Activated CD4-positive, alpha-beta T cell treated with anti-CD3 and anti-CD28 coated beads for 36 hours (primary cell): ENCODE results near the gene BPGM. TPM values are rescaled to one million over a fixed set of nuclear protein-coding genes. Genes with fewer than 3 reads are reported as not detected.

ENCODE experiments used
- ATAC-seq: fragments of 200-7000 bp; cut with Tn5 transposase; one replicate; pipeline ENCODE4 v1.10.0; 2021; ENCODE audit warnings: mild to moderate bottlenecking, moderate library complexity
- CTCF ChIA-PET: fragments of 350-600 bp; sonication (Branson Sonifier 250); formaldehyde crosslinking; loops from one replicate; lab custom pipeline; 2021; ENCODE audit warnings: antibody characterized with exemption; lab: Charles Lee
- POLR2A ChIA-PET: fragments of 350-600 bp; sonication (Branson Sonifier 250); formaldehyde crosslinking; loops from one replicate; lab custom pipeline; 2021; ENCODE audit warnings: antibody characterized with exemption, inconsistent platforms; lab: Charles Lee
- DNase-seq: peaks from one replicate; pipeline ENCODE4 v3.0.0-alpha.2; 2020
- H3K27ac Mint-ChIP-seq: one replicate; pipeline ENCODE4 v1.8.0; 2021; ENCODE audit warnings: mixed read lengths
- H3K27me3 Mint-ChIP-seq: one replicate; pipeline ENCODE4 v1.8.0; 2021; ENCODE audit warnings: mixed read lengths
- H3K36me3 Mint-ChIP-seq: one replicate; pipeline ENCODE4 v1.8.0; 2021; ENCODE audit warnings: low read depth, mixed read lengths
- H3K4me1 Mint-ChIP-seq: one replicate; pipeline ENCODE4 v1.8.0; 2021; ENCODE audit warnings: mixed read lengths
- H3K4me3 Mint-ChIP-seq: one replicate; pipeline ENCODE4 v1.8.0; 2021; ENCODE audit warnings: mild to moderate bottlenecking, moderate library complexity, mixed read lengths
- H3K9me3 Mint-ChIP-seq: one replicate; pipeline ENCODE4 v1.8.0; 2021; ENCODE audit warnings: low read depth, mixed read lengths
- intact Hi-C, 2 experiments: fragments of 100-400 bp; cut with DNase I in 1 of 2; cut with micrococcal nuclease in 1 of 2; formaldehyde crosslinking; loops; one replicate each; pipeline versions ENCODE4 v1.14.2 to v1.15.1; 2022 to 2024; cut with DNase I, micrococcal nuclease
- total RNA-seq, 2 experiments: library from RNA; stranded (reverse); gene quantifications; one replicate each; pipeline ENCODE4 v1.2.3, GENCODE V29; 2021

Gene BPGM
- total RNA-seq, 2 experiments from 2014 or later: 17.5 to 18.6 TPM

DNA sequence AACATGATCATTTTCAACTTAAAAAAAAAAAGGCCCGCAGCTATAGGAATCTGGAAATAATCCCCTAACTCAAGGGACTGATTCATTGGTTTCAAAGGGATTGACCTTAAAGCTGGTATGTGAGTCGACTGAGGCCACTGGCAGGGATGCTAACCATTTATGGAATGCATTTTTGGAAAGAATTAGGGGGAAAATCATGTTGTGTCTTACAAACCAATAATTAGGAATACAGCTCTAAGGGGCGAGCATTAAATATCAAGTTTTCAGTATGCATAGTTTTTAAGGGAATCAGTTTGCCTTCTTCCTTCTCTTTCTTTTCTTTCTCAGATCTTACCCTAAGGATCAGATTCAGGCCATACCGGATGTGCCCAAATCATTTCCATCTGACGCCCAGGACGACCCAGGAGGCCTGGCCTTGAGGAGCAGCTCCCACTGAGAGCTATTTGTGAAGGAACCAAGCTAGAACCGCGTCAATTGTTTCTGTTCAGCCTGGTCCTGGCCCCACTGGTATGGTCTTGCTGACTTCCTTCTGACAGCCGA is 48.7 kb downstream of the BPGM start:
- CTCF ChIA-PET: interaction anchor here (0.5 to 1.7 kb wide), 8 partner anchors 9 to 616 kb away, joined by 3 to 6 read pairs (median 4); no protein-coding TSS in a partner anchor
- Mint-ChIP-seq H3K36me3 (no peaks in the 10 kb centered on the region), H3K27me3 (peaks cover 2% of the 10 kb centered on the region), H3K4me3 (no peak overlapping the region), H3K27ac (no peak overlapping the region), H3K9me3 (no peaks in the 10 kb centered on the region), H3K4me1 (peaks cover 14% of the 10 kb centered on the region)
- POLR2A ChIA-PET: interaction anchor here (0.6 kb wide), 1 partner anchor 37 kb away, joined by 3 read pairs; no protein-coding TSS in a partner anchor
- intact Hi-C loops: no loop called here
- ATAC-seq: no peak
- DNase-seq: no peak

DNA sequence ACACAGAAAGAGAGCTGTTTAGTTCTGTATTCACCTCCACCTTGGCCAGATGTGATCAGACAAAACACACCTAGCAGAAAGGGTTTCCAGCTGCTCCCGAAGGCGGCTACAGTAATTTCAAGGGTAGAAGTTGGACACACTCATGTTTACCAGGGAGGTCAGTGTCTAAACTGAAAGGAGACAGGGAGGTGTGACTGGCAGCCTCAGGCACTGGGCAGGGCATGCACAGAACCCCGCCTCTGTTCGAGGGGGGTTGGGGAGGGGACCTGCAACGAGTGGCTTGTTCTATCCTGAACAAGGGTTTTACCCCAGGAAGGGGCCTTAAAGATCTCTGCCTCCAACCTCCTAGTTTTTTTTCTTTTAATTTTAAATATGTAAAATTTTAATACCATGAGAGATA is 49.6 kb downstream of the BPGM start:
- POLR2A ChIA-PET: no interaction called here
- CTCF ChIA-PET: interaction anchor here (1.3 to 1.6 kb wide), 3 partner anchors 10 to 64 kb away, joined by 4 to 6 read pairs (median 5); no protein-coding TSS in a partner anchor
- no peaks in the 10 kb centered on the region for H3K9me3 Mint-ChIP-seq
- H3K4me3 Mint-ChIP-seq: no peak overlapping the region
- intact Hi-C loops: no loop called here
- no peak overlapping the region for H3K27ac Mint-ChIP-seq
- H3K36me3 Mint-ChIP-seq: no peaks in the 10 kb centered on the region
- H3K27me3 Mint-ChIP-seq: peaks cover 2% of the 10 kb centered on the region
- ATAC-seq: no peak
- peaks cover 14% of the 10 kb centered on the region for H3K4me1 Mint-ChIP-seq
- DNase-seq: no peak

DNA sequence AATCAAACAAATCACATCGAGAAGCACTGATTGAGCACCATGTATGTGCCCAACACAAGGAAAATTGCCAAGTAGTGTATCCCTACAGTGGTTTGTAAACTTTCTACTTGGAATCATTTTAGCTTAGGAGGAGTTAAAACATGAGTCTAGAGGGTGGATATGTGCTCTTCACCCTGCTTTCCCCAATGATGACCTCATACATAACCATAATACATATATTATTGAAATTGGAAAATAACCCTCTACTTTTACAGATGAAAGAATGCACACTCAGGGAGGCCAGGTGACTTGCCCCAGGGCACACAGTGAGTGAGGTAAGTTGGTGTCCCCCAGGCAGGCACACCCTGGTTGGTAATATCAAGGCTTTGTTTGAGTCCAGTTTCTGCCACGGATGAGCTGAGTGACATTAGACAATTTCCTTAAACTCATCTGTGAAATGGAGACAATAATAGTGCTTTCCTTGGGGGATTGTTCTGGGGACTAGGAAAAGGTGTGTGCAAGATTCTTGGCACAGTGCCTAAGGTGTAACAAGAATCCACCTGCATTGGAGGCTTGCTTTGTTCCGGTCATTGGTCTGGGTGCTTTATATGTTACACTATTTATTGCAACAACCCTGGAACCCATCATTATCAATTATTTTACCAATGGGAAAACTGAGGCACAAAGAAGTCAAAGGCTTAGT is 50.7 kb downstream of the BPGM start:
- no peak for ATAC-seq
- intact Hi-C loops: no loop called here
- ChIA-PET POLR2A (no interaction called here), CTCF (interaction anchor here (0.6 to 1.3 kb wide), 4 partner anchors 67 to 821 kb away, joined by 3 read pairs; no protein-coding TSS in a partner anchor)
- Mint-ChIP-seq H3K36me3 (no peaks in the 10 kb centered on the region), H3K4me3 (no peak overlapping the region), H3K9me3 (no peaks in the 10 kb centered on the region), H3K27ac (no peak overlapping the region), H3K27me3 (peaks cover 2% of the 10 kb centered on the region), H3K4me1 (peaks cover 10% of the 10 kb centered on the region)
- no peak for DNase-seq

DNA sequence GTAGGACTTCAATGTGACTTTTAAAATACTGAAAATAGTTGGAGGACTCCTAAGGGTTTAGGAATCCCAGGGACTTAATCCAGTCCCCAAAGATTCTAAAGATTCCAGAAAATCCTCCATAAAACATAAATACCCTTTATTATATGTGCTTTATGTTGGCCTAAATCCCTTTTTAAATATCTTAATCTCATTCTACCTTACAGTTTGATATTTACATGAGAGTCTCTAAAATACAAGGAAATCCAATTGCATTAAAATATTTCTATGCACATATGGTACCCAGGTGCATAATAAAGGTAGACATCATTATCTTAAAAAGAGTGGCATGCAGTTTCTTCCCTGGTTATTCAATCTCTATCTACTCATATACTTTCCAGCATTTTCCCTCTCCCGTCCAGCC is 51.8 kb downstream of the BPGM start:
- H3K4me1 Mint-ChIP-seq: peaks cover under 1% of the 10 kb centered on the region
- CTCF ChIA-PET: interaction anchor here (1.3 kb wide), 1 partner anchor 8 kb away, joined by 4 read pairs; no protein-coding TSS in a partner anchor
- intact Hi-C loops: no loop called here
- POLR2A ChIA-PET: no interaction called here
- H3K4me3 Mint-ChIP-seq: no peak overlapping the region
- no peaks in the 10 kb centered on the region for H3K27me3 Mint-ChIP-seq
- DNase-seq (no peak), ATAC-seq (no peak)
- H3K27ac Mint-ChIP-seq: no peak overlapping the region
- no peaks in the 10 kb centered on the region for H3K9me3 Mint-ChIP-seq
- no peaks in the 10 kb centered on the region for H3K36me3 Mint-ChIP-seq

DNA sequence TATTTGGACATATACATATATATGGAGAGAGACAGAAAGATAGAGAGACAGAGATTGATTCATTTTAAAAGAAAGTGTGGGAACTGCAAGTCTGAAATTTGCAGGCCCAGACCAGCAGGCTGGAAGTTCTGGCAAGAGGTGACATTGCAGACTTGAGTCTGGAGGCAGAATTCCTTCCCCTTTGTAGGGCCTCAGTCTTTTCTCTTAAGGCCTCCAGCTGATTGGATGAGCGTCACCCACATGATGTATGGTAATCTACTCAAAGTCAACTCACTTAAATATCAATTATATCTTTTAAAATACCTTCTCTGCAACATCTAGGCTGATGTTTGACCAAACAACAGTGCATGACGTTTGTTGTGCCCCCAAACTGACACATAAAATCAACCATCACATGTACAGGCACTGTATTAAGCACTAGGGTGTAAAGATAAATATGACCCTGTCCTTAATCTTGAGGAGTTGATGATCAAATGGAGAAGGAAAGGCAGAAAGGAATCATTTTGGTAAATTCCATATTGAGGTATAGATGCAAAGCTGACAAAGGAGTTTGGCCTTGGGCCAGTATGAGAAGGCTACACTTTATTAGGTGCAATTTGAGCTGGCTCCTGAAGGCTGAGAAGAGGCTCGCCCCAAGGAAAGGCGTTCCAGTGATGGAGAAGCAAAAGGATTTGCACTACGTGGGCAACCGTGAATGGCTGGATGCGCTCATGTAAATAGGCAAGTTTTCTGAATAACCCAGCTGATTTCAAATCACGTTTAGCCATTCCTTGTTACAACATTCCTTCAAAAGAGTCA is 52.6 kb downstream of the BPGM start:
- Mint-ChIP-seq H3K27ac (no peak overlapping the region), H3K9me3 (no peaks in the 10 kb centered on the region), H3K4me1 (no peaks in the 10 kb centered on the region), H3K36me3 (no peaks in the 10 kb centered on the region), H3K27me3 (no peaks in the 10 kb centered on the region), H3K4me3 (no peak overlapping the region)
- intact Hi-C loops: no loop called here
- ChIA-PET POLR2A (no interaction called here), CTCF (interaction anchor here (1.0 to 5.1 kb wide), 5 partner anchors 9 to 93 kb away, joined by 3 to 39 read pairs (median 4); no protein-coding TSS in a partner anchor)
- DNase-seq (no peak), ATAC-seq (no peak)

- Mint-ChIP-seq H3K4me3 (no peak overlapping the region), H3K27me3 (no peaks in the 10 kb centered on the region), H3K9me3 (no peaks in the 10 kb centered on the region), H3K36me3 (no peaks in the 10 kb centered on the region), H3K27ac (no peak overlapping the region), H3K4me1 (no peaks in the 10 kb centered on the region)
- CTCF ChIA-PET: interaction anchor here (1.0 to 5.1 kb wide), 6 partner anchors 10 to 94 kb away, joined by 3 to 39 read pairs (median 4); no protein-coding TSS in a partner anchor
- POLR2A ChIA-PET: no interaction called here
- intact Hi-C loops: no loop called here
- DNase-seq (no peak), ATAC-seq (no peak)
Observed at GRCh38 chr7:134699899-134700298, 53.2 kb downstream of the BPGM start.

DNA sequence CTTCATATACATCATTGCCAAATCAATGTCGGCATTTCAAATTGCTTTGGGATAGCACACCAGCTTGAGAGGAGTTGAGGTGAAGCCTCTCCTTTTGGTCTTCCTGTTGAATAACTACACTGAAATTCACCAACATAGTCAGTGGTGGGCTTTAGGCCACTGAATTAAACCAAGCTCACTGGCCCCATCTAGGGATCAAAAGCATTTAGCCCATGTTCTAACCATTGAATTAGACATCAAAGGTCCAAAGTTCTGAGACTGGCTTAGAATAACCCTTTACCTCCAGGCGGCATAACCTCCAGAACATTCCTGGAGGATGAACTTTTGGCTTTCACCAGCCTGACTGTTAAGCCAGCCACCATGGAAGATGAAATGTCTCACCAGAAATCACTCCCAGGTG is 54.6 kb downstream of the BPGM start:
- ChIA-PET POLR2A (no interaction called here), CTCF (interaction anchor here (0.8 to 5.1 kb wide), 5 partner anchors 10 to 68 kb away, joined by 3 to 39 read pairs (median 5); no protein-coding TSS in a partner anchor)
- H3K36me3 Mint-ChIP-seq: no peaks in the 10 kb centered on the region
- H3K4me3 Mint-ChIP-seq: no peak overlapping the region
- ATAC-seq (peak; percentile 65), DNase-seq (peak; percentile 16)
- intact Hi-C loops: loop anchor here (1.0 kb wide), 1 partner anchor 68 kb away; no protein-coding TSS in a partner anchor
- H3K4me1 Mint-ChIP-seq: no peaks in the 10 kb centered on the region
- no peaks in the 10 kb centered on the region for H3K27me3 Mint-ChIP-seq
- no peak overlapping the region for H3K27ac Mint-ChIP-seq
- no peaks in the 10 kb centered on the region for H3K9me3 Mint-ChIP-seq

- H3K27ac Mint-ChIP-seq: no peak overlapping the region
- H3K9me3 Mint-ChIP-seq: no peaks in the 10 kb centered on the region
- intact Hi-C loops: no loop called here
- H3K4me1 Mint-ChIP-seq: no peaks in the 10 kb centered on the region
- ChIA-PET CTCF (interaction anchor here (0.7 to 5.1 kb wide), 8 partner anchors 8 to 70 kb away, joined by 3 to 39 read pairs (median 4); no protein-coding TSS in a partner anchor), POLR2A (no interaction called here)
- no peak overlapping the region for H3K4me3 Mint-ChIP-seq
- H3K36me3 Mint-ChIP-seq: no peaks in the 10 kb centered on the region
- no peak for DNase-seq
- ATAC-seq: no peak
- H3K27me3 Mint-ChIP-seq: no peaks in the 10 kb centered on the region
Observed at GRCh38 chr7:134702366-134703240, 56.0 kb downstream of the BPGM start.

GRCh38 chr7:134703241-134703594 is 56.6 kb downstream of the BPGM start:
- no peaks in the 10 kb centered on the region for H3K9me3 Mint-ChIP-seq

GRCh38 chr7:134703782-134704181 is 57.1 kb downstream of the BPGM start:
- H3K4me1 Mint-ChIP-seq: no peaks in the 10 kb centered on the region
- ChIA-PET CTCF (interaction anchor here (0.8 to 5.1 kb wide), 5 partner anchors 10 to 892 kb away, joined by 3 to 39 read pairs (median 5); no protein-coding TSS in a partner anchor), POLR2A (no interaction called here)
- ATAC-seq: no peak
- no peaks in the 10 kb centered on the region for H3K9me3 Mint-ChIP-seq
- H3K27me3 Mint-ChIP-seq: no peaks in the 10 kb centered on the region
- no peak for DNase-seq
- H3K36me3 Mint-ChIP-seq: no peaks in the 10 kb centered on the region
- no peak overlapping the region for H3K4me3 Mint-ChIP-seq
- intact Hi-C loops: no loop called here
- H3K27ac Mint-ChIP-seq: no peak overlapping the region

More at GRCh38 chr7:134703241-134703594, 56.6 kb downstream of the BPGM start:
- H3K36me3 Mint-ChIP-seq: no peaks in the 10 kb centered on the region
- no peak overlapping the region for H3K4me3 Mint-ChIP-seq
- ATAC-seq (no peak), DNase-seq (no peak)
- ChIA-PET POLR2A (no interaction called here), CTCF (interaction anchor here (0.7 to 5.1 kb wide), 5 partner anchors 9 to 70 kb away, joined by 3 to 39 read pairs (median 5); no protein-coding TSS in a partner anchor)
- no peaks in the 10 kb centered on the region for H3K27me3 Mint-ChIP-seq
- H3K27ac Mint-ChIP-seq: no peak overlapping the region
- H3K4me1 Mint-ChIP-seq: no peaks in the 10 kb centered on the region
- intact Hi-C loops: no loop called here
